AG04450 (cell line): ENCODE data around the gene CLTB. TPM values are rescaled to one million over a fixed set of nuclear protein-coding genes. Genes with fewer than 3 reads are reported as not detected.

Source experiments
- CTCF ChIA-PET: fragments of 300-600, 350-600 bp; formaldehyde crosslinking; extraction: SDS; loops from one replicate; lab custom pipeline; 2022; ENCODE audit warnings: antibody characterized with exemption, inconsistent platforms; lab: Charles Lee
- POLR2A ChIA-PET: fragments of 350-600 bp; formaldehyde crosslinking; extraction: SDS; loops from one replicate; lab custom pipeline; 2021; ENCODE audit warnings: antibody characterized with exemption, inconsistent platforms; lab: Yijun Ruan, JAX
- DNase-seq: peaks from one replicate; pipeline ENCODE4 v3.0.0-alpha.2; 2011; ENCODE audit warnings: low read depth, low spot score
- H3K27ac ChIP-seq: one replicate; pipeline ENCODE4 v1.5.1; 2012; ENCODE audit warnings: low read depth, low read length, control low read depth
- H3K27me3 ChIP-seq: one replicate; pipeline ENCODE4 v1.6.0; 2012; ENCODE audit warnings: low read length; ENCODE audit not compliant: control insufficient read depth, insufficient read depth
- H3K4me3 ChIP-seq: 2 replicates; pipeline ENCODE4 v1.5.1; 2011; ENCODE audit warnings: mild to moderate bottlenecking, low read depth, low read length, control low read depth
- H3K9me3 ChIP-seq: 2 replicates; pipeline ENCODE4 v1.5.1; 2012; ENCODE audit warnings: low read length; ENCODE audit not compliant: control insufficient read depth, insufficient read depth
- polyA plus RNA-seq: library from polyadenylated mRNA; depleted of rRNA; stranded (reverse); fragments of >200 nt; gene quantifications from 2 replicates; pipeline ENCODE4 v1.2.3, GENCODE V29; 2011
- TF ChIP-seq, protein P1 (sequence below): IDR thresholded peaks from 2 replicates; pipeline ENCODE4 v1.5.1; 2011; ENCODE audit warnings: low read depth, low read length, control low read depth, inconsistent platforms

The CLTB gene
- polyA plus RNA-seq, 1 experiment, result 66.2 TPM

DNA sequence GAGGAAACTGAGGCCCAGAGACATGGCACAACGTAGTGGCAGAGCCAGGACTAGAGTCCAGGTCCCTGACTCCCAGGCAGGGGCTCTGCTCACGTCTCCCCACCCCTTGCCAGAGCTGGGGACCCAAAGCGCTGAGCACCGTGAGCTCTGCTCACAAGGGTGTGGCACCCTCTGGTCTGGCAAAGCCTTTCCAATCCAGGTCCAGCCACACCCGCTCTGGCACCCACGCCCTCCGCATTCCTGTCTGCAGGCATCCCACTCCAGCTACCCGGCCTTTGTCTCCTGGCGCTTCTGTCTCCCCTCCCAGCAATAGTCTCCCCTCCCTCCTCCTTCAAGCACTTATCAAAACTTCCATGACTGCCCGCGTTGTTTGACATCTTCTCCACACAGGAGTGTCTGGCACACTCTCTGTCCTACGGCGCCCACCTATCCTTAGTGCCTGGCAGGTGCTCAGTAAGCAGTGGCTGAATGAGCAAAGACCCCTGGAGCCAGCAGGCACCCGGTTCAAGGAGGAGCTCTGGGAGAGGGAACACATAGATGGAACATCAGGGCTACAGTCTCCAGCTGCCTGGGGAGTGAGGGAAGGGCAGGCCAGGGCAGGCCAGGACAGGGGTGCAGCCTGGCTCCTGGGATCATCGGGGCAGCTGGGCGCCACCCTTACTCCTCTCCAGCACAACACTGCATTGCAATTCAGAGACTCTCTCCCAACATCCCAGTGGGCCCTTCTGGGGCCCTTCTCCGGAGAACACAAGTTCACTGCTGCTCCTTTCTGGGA is 15.8 kb downstream of the CLTB start:
- no peak overlapping the region for H3K4me3 ChIP-seq

DNA sequence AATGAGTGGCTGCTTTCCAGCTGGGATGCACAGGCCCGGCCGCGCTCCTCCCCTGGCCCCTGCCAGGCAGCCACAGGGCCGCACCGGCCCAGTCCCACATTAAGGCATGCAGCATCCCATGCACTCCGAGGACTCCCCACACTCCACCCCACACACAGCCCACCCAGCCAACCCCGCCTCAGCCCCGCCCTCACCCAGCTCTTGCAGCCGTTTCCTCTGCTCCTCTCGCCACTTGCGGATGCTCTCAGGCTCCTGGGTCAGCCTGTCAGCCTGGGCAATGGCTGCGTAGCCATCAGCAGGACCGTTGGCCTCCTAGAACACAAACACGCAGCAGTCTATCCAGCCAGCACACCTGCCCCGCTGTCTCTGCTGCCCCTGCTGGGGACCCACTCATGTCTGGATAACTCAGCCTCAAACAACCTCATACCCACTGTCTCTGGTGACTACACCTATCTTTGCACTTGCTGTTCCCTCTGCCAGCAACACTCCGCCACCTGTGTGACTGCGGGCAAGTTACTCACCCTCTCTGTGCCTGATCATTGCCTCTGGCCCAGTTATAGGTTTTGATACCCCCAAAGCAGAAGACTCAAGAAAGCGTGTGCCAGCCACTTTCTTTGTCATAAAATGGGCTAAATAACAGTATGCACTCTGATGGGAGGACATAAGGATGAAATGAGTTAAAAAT is 18.5 kb downstream of the CLTB start:
- Histone ChIP-seq H3K4me3 (no peak overlapping the region), H3K9me3 (no peaks in the 10 kb centered on the region), H3K27ac (no peak overlapping the region), H3K27me3 (no peaks in the 10 kb centered on the region)
- TF ChIP-seq, protein P1, sequence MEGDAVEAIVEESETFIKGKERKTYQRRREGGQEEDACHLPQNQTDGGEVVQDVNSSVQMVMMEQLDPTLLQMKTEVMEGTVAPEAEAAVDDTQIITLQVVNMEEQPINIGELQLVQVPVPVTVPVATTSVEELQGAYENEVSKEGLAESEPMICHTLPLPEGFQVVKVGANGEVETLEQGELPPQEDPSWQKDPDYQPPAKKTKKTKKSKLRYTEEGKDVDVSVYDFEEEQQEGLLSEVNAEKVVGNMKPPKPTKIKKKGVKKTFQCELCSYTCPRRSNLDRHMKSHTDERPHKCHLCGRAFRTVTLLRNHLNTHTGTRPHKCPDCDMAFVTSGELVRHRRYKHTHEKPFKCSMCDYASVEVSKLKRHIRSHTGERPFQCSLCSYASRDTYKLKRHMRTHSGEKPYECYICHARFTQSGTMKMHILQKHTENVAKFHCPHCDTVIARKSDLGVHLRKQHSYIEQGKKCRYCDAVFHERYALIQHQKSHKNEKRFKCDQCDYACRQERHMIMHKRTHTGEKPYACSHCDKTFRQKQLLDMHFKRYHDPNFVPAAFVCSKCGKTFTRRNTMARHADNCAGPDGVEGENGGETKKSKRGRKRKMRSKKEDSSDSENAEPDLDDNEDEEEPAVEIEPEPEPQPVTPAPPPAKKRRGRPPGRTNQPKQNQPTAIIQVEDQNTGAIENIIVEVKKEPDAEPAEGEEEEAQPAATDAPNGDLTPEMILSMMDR, result no peak
- CTCF ChIA-PET, result no interaction called here
- POLR2A ChIA-PET, result no interaction called here
- no peak for DNase-seq

More for the DNA sequence above, 15.8 kb downstream of the CLTB start:
- Histone ChIP-seq H3K27me3 (no peaks in the 10 kb centered on the region), H3K9me3 (no peaks in the 10 kb centered on the region), H3K27ac (no peak overlapping the region)
- CTCF ChIA-PET, result interaction anchor here (0.6 kb wide), 1 partner anchor 65 kb away, joined by 11 read pairs; no protein-coding TSS in a partner anchor
- TF ChIP-seq, protein P1, result no peak
- no peak for DNase-seq
- POLR2A ChIA-PET, result no interaction called here

DNA sequence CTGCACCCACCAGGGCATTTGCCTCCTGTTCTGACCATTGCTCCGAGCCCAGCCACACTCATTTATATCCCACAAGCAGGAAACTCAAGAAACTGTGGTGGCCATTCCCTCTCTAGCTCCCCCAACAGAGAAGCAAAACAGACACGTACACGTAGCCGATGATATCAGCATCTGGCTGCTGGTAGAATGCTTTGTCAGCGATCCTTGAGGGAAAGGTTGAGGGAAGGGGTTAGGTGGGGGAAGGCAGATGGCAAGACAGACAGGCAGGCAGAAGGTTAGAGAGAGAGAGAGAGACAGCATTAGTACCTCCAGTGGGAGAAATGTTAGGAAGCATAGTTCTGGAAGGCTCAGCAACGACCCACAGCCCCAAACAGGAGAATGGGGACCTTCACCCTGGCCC is 20.0 kb downstream of the CLTB start:
- POLR2A ChIA-PET, result no interaction called here
- no peaks in the 10 kb centered on the region for H3K9me3 ChIP-seq
- no peaks in the 10 kb centered on the region for H3K27me3 ChIP-seq
- CTCF ChIA-PET, result interaction anchor here (0.6 kb wide), 1 partner anchor 32 kb away, joined by 3 read pairs; no protein-coding TSS in a partner anchor
- DNase-seq, result no peak
- H3K4me3 ChIP-seq, result no peak overlapping the region
- TF ChIP-seq, protein P1, result no peak
- no peak overlapping the region for H3K27ac ChIP-seq

DNA sequence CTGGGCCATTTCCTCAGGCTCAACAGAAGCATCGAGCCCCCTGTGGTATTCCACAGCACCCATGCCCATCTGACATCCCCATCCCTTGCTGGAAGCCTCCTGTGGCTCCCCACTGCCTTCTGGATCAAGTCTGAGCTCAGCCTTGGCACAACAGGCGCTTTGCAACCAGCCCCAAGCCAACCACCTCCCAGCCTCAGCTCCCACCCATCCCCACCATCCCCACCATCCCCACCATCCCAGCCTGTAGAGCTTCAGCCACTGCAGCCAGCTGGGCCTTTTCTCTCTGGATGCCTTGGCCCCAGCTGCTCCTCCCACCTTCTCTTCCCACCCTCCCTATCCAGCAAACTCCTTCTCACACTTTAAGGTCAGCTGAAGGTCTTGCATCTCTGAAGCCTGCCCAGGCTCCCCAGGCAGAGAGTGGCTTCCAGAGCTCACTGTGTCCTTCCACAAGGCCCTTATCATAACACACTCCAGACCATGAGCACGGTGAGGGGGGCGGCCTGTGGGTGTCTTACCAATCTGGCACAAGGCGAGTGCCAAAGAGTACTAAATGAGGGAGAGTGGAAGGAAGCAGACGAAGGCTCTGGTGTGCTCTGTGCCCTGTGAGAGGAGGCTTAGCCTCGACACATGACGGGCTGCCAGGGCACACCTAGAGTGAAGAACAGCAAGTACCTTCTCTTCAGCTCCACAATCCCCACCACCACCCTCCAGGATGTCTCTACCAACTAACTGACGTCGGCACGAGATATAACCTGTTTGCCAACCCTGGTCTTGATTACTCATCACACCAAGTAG is 21.3 kb downstream of the CLTB start:
- Histone ChIP-seq H3K9me3 (no peaks in the 10 kb centered on the region), H3K27ac (no peak overlapping the region), H3K4me3 (no peak overlapping the region), H3K27me3 (no peaks in the 10 kb centered on the region)
- ChIA-PET CTCF (interaction anchor here (0.7 to 1.3 kb wide), 2 partner anchors 53 kb away, joined by 3 to 4 read pairs; no protein-coding TSS in a partner anchor), POLR2A (interaction anchor here (0.6 to 1.1 kb wide), 3 partner anchors 53 to 665 kb away, joined by 3 to 8 read pairs (median 3); partner anchors contain the start of gene FAF2)
- no peak for DNase-seq
- TF ChIP-seq, protein P1, result no peak
